NCI-H526 treated with DMSO at 0.1 percent for 48 hours (cell line): ENCODE results near the gene TADA2A.

Source experiments
- DNase-seq: peaks from one replicate; lab custom pipeline; 2025; lab: John Stamatoyannopoulos, UW

Gene TADA2A

DNA sequence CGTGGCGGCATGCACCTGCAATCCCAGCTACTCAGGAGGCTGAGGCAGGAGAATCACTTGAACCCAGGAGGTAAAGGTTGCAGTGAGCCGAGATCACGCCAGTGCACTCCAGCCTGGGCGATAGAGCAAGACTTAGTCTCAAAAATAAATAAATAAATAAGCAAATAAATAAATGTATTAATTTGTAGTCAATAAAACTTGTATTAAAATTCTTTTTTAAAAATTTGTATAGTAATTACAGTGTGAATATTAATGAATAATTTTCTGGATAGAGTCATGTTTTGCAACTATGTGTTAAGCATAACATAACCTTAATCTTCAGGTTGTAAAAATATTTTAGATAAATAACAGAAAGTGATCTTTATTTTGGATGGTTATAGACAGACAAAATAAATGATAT is 55.8 kb downstream of the TADA2A start:
- DNase-seq, result no peak

DNA sequence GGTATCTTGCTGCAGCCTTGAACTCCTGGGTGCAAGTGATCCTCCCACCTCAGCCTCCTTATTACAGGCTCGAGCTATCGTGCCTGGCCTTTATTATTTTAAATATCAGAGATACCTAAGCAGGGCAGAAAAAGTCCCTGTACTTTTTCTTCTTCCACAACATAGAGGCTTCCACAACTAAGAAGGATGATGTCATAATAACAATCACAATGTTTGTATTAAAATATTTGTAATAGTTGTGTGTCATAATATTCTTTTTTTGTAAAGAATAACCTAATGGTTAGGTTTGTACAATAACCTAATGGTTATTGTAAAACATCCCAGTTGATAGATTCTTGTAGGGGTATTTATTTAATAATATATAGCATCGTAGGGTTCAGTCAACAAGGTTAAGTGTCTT is 56.4 kb downstream of the TADA2A start:
- no peak for DNase-seq

GRCh38 chr17:37465069-37465616 is 58.5 kb downstream of the TADA2A start:
- DNase-seq, result no peak

DNA sequence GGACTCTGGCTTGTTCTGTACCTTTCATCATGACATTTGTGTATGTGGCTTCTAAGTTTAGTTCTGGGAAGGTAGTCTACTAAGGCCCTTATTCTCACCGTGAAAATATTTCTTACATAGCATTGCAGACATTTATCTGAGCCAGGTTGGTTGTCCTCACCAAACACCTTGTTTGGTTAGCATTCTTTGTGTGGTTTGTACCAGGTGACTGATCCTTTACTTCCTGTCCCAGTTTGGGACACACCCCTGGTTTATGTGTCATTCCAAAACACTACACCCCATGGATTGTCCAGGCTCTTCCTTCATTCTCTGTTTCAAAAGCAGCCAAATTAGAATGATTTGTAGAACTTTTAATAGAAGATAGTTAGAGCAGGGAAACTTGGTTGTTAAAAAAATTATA is 59.8 kb downstream of the TADA2A start:
- no peak for DNase-seq

DNA sequence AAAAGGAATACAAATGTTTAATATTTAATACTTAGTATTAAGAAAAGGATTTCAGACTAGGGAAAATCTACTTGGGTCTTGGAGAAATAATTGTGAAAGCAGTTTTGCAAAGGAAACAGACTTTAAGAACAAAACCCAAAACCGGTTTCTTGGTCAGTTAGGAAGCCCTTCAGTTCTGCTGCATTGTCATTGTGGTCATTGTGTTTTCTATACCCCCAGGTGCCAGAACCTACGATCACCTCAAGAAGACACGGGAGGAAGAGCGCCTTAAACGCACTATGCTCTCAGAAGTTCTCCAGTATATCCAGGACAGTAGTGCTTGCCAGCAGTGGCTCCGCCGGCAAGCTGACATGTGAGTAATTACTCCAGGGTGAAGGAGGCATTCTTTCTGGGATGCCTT is 63.5 kb downstream of the TADA2A start:
- DNase-seq, result no peak

- no peak for DNase-seq
These were observed 69.2 kb downstream of the TADA2A start for GRCh38 chr17:37475731-37476420.

DNA sequence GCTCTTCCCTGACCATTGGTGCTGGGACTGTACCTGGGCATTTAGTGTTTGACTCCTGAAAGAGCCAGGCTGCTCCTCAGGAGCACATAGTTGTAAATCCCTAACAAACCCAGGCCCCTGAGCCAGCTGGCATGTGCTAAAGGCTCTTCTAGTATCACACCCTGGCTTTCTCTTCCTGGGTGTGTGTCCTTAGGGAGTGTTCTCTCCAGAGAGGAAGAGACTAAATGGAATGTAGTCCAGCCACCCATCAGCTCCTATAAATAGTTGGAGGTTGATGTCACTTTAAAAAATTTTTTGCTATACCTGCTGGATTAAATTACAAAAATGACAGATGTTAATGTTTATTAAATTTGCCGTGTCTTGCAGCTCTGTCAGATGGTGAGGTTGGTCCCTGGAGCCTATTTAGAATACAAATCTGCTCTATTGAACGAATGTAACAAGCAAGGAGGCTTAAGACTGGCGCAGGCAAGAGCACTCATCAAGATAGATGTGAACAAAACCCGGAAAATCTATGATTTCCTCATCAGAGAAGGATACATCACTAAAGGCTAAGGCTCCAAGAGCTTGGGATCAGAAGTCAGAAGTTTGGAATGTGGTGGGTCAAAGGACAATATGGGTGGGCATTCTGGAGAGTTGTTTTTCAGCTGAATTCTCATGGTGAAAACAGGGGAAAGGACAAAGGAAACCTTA is 69.9 kb downstream of the TADA2A start:
- no peak for DNase-seq

DNA sequence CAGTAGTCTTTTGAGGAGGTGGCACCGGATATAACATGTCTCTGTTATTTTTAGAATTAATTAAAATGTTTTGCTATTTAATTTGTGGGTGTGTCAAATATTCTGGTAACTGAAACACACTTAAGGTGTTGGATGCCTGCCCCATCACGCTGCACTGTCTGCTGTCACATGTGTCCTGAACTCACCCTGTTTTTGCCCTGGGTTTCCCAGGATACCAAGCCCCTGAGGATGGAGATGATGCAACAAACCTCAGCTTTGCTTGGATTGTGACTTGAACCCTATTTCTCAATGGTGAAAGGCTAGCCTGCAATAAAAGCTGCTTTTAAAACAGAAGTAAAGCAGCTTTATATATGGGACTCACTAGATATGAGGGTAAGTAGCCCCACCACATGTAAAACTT is 71.5 kb downstream of the TADA2A start:
- DNase-seq, result no peak

- no peak for DNase-seq
These were observed 72.3 kb downstream of the TADA2A start for GRCh38 chr17:37479025-37479424.

DNA sequence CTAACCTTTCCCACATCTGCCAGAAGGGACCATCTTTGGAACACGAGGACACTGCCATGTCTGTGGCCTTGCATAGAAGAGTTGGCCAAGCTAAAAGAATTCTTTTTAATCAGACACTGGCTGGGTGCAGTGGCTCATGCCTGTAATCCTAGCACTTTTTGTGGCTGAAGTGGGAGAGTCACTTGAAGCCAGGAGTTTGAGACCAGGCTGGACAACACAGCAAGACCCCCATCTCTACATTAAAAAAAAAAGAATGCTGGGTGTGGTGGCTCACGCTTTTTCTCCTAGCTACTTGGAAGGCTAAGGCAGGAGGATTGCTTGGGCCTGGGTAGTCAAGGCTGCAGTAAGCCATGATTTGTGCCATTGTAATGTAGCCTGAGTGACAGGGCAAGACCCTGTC is 73.7 kb downstream of the TADA2A start:
- DNase-seq, result no peak

GRCh38 chr17:37481001-37481665 is 74.4 kb downstream of the TADA2A start:
- DNase-seq, result no peak

- peak; percentile 43 for DNase-seq
These were observed 76.8 kb downstream of the TADA2A start for GRCh38 chr17:37483311-37484039.

DNA sequence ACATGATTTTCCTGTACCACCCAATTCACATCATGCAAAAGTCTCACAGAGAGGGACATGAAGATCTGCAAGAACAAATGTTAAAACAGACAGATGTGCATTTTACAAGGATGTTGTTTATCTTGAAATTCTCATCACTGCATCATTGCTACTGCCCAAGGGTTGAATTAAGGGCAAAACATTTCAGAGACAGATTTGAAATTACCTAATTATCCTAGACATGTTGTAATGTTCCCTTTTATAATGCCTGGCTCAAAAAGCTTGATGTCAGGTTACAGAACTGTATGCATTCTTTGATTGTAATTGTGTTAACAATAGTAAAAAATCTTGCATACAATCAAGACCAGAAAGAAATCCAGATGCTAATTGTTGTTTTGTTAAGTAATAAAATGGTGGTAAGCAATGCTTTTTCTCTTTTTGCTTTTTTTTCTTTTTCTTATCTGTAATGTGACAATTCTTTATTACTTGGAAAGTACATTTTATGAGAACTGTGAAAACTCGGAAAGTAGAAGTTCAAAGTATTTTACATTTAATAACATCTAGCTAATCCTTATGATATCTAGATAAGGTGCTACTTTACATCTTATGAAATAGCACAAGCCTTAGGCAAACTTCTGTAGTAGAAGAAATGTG is 79.4 kb downstream of the TADA2A start:
- no peak for DNase-seq

GRCh38 chr17:37488009-37488604 is 81.4 kb downstream of the TADA2A start:
- peak; percentile 23 for DNase-seq

GRCh38 chr17:37488607-37489196 is 82.0 kb downstream of the TADA2A start:
- peak; percentile 64 for DNase-seq

- peak; percentile 75 for DNase-seq
These were observed 82.7 kb downstream of the TADA2A start, which contains the start of gene DUSP14 for GRCh38 chr17:37489197-37490001. TSS of gene DUSP14 (plus strand) at chr17:37489891. CDS start at chr17:37512273, 22,382 bp downstream.

DNA sequence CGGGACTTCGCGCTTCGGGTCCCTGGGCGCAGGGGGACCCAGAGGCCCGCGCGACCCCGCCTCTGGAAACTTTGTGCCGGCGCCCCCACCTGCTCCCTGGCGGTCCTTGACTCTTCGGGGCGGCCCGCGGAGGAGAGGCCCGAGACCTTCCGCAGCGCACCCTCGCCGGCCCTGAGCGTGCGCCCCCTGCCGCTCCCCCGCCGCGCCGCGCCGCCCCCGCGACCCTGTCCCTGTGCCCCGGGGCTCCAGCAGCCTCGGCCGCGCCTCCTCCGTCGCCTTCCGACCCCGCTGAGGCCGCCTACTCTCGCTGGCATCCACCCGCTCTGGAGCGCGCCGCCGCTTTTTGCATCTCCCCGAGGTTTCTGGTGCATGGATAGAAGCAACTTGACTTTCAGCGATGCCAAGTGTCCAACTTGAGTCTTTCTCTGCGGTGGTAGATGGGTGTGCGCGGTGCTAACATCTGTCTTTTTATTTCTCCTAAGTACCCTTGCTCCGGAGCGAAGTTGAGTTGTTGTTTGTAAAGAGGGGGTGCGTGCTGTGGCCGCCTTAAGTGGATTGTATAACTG is 83.4 kb downstream of the TADA2A start:
- DNase-seq, result peak; percentile 27

GRCh38 chr17:37490638-37491614 is 84.2 kb downstream of the TADA2A start:
- peak; percentile 21 for DNase-seq
